PC-9 (cell line): ENCODE measurements around the gene CCT5.

Experiments
- CTCF ChIP-seq: fragments of 200-600 bp; sonication (generic); conservative IDR thresholded peaks from 2 replicates; pipeline ENCODE4 v1.6.1; 2017; ENCODE audit warnings: mixed run types, antibody characterized with exemption, mild to moderate bottlenecking, moderate library complexity
- EZH2 ChIP-seq: fragments of 200-600 bp; sonication (generic); IDR thresholded peaks from 2 replicates; pipeline ENCODE4 v1.8.0; 2017; ENCODE audit warnings: antibody characterized with exemption, low read depth

- no peak for TF ChIP-seq CTCF
- no peak for TF ChIP-seq EZH2
Observed at GRCh38 chr5:10214041-10214440, 36.0 kb upstream of the CCT5 start.
